GM21528 (cell line): ENCODE measurements around the gene ARID4B.

Experiments used
- ATAC-seq: cut with Tn5 transposase; IDR thresholded peaks from one replicate; pipeline ENCODE4 v1.9.1; 2021; ENCODE audit warnings: mild to moderate bottlenecking, moderate library complexity; ENCODE audit not compliant: unreplicated experiment, low FRiP score

The ARID4B gene

GRCh38 chr1:235136111-235136510 is 191.9 kb downstream of the ARID4B start:
- no peak for ATAC-seq

- no peak for ATAC-seq
These were observed 193.8 kb downstream of the ARID4B start for GRCh38 chr1:235134171-235134570.

GRCh38 chr1:235133086-235133485 is 194.9 kb downstream of the ARID4B start:
- ATAC-seq = no peak

- ATAC-seq = no peak
These were observed 196.0 kb downstream of the ARID4B start for GRCh38 chr1:235131961-235132360.

- no peak for ATAC-seq
These were observed 197.2 kb downstream of the ARID4B start for GRCh38 chr1:235130766-235131270.

- ATAC-seq = no peak
These were observed 198.0 kb downstream of the ARID4B start for GRCh38 chr1:235129774-235130570.

- peak; percentile 87 for ATAC-seq
These were observed 199.3 kb downstream of the ARID4B start, which contains the start of gene TOMM20 for GRCh38 chr1:235128456-235129328. Gene TOMM20 (minus strand): TSS chr1:235128837. CDS start chr1:235128715, 122 bp downstream.

GRCh38 chr1:235127732-235128455 is 200.1 kb downstream of the ARID4B start:
- ATAC-seq = no peak

- no peak for ATAC-seq
These were observed 200.8 kb downstream of the ARID4B start for GRCh38 chr1:235127203-235127602.

GRCh38 chr1:235124665-235125064 is 203.3 kb downstream of the ARID4B start:
- ATAC-seq = no peak

- no peak for ATAC-seq
These were observed 203.9 kb downstream of the ARID4B start for GRCh38 chr1:235124111-235124510.

GRCh38 chr1:235122348-235122747 is 205.6 kb downstream of the ARID4B start:
- no peak for ATAC-seq
